Effector CD8-positive, alpha-beta T cell (primary cell): Measurements from ENCODE around the gene CELF2.

Experiments used
- DNase-seq: peaks from one replicate; lab custom pipeline; 2025; lab: John Stamatoyannopoulos, UW

CELF2 gene

GRCh38 chr10:11298116-11298515, 280.4 kb downstream of the CELF2 start:
- no peak for DNase-seq

GRCh38 chr10:11299125-11299524, 281.5 kb downstream of the CELF2 start:
- DNase-seq: no peak

- DNase-seq: no peak
Measured at GRCh38 chr10:11300026-11300425, 282.4 kb downstream of the CELF2 start.

DNA sequence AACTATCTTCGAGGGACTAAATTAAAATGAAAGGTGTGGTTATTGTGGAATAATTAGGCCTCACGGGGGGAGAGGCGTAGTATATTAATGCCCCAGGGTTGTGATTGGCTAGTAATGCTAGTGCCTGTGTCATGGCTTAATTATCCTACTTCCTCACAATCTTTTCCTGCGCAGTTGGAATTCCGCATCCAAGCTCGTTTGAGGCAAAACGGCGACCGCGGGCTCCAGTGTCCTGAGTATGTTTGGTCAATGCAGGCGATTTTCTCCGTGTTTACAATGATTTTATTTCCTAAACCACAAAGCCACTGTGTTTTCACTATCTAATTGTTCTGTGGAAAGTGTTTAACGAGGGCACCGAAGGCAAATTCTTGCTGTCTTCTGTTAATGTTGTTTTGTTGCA, 282.9 kb downstream of the CELF2 start:
- no peak for DNase-seq

- DNase-seq: no peak
Measured at GRCh38 chr10:11301571-11302111, 284.0 kb downstream of the CELF2 start.

GRCh38 chr10:11302181-11302580, 284.5 kb downstream of the CELF2 start:
- DNase-seq: no peak

GRCh38 chr10:11303361-11304170, 285.9 kb downstream of the CELF2 start:
- DNase-seq: no peak

GRCh38 chr10:11304906-11305585, 287.4 kb downstream of the CELF2 start:
- no peak for DNase-seq

GRCh38 chr10:11305825-11306593, 288.3 kb downstream of the CELF2 start:
- DNase-seq: no peak

GRCh38 chr10:11307004-11307403, 289.3 kb downstream of the CELF2 start:
- DNase-seq: no peak

- no peak for DNase-seq
Measured at GRCh38 chr10:11307937-11308336, 290.3 kb downstream of the CELF2 start.

GRCh38 chr10:11311027-11311426, 293.4 kb downstream of the CELF2 start:
- no peak for DNase-seq

DNA sequence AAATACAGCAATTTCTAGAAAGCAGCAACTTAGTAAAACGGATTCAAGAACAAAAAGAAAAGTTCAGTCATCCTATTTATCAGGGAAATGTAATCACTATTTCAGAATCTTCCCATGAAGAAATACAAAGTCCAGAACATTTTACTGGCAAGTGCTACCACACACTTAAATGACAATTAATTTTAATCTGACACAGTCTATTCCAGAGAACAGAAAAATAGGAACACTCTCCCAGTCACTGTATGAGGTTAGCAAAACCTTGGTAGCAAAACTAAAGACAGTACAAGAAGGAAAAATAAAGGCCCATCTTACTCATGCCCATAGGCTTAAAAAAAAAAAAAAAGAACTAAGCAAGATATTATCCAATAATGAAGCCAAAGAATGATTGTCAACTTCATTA, 295.8 kb downstream of the CELF2 start:
- no peak for DNase-seq

- DNase-seq: no peak
Measured at GRCh38 chr10:11317936-11318670, 300.4 kb downstream of the CELF2 start.

GRCh38 chr10:11318826-11319598, 301.3 kb downstream of the CELF2 start:
- no peak for DNase-seq

GRCh38 chr10:11319990-11320602, 302.4 kb downstream of the CELF2 start:
- no peak for DNase-seq

GRCh38 chr10:11320809-11321520, 303.3 kb downstream of the CELF2 start:
- no peak for DNase-seq

DNA sequence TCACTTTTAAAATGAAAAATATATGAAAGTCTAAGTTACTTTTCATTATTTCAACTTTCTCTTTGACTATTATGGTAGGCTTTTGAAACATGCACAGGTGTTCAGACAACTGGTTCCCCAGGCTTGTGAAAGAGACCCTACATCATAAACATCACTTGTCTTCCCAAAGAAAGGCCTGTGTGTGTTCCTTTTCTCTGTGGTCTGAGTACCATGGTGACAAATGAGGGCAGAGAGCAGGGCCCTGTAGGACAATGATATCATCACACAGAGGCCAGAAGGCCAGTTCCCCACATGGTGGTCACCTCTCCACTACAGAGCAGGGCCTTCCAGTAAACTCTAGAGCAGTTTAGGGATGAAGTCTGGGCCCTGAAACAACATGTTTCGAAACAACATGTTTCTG, 305.0 kb downstream of the CELF2 start:
- no peak for DNase-seq

GRCh38 chr10:11324761-11325321, 307.2 kb downstream of the CELF2 start:
- DNase-seq: no peak
